Skeletal muscle satellite cell (primary cell): ENCODE data around the gene UCK2.

Experiments used
- H3K27me3 ChIP-seq: 2 replicates; pipeline ENCODE4 v1.7.0; 2013; ENCODE audit warnings: low read length; ENCODE audit not compliant: control insufficient read depth, insufficient read depth
- H3K36me3 ChIP-seq: 2 replicates; pipeline ENCODE4 v1.7.0; 2013; ENCODE audit warnings: mild to moderate bottlenecking, control low read depth, low read length; ENCODE audit not compliant: insufficient read depth
- H3K4me1 ChIP-seq: 2 replicates; pipeline ENCODE4 v1.7.0; 2013; ENCODE audit warnings: low read length; ENCODE audit not compliant: control insufficient read depth, insufficient read depth
- H3K4me2 ChIP-seq: 2 replicates; pipeline ENCODE4 v1.7.0; 2013; ENCODE audit warnings: mild to moderate bottlenecking, low read length
- H3K4me3 ChIP-seq: 2 replicates; pipeline ENCODE4 v1.7.0; 2013; ENCODE audit warnings: low read length
- H3K9ac ChIP-seq: 2 replicates; pipeline ENCODE4 v1.7.0; 2013; ENCODE audit warnings: mild to moderate bottlenecking, low read depth, low read length, moderate library complexity
- H3K9me3 ChIP-seq: replicated peaks from 2 replicates; pipeline ENCODE4 v1.7.0; 2013; ENCODE audit warnings: mild to moderate bottlenecking, control low read depth, low read length

UCK2 gene

GRCh38 chr1:165933446-165934170 is 106.2 kb downstream of the UCK2 start:
- Histone ChIP-seq H3K4me2 (no peak overlapping the region), H3K27me3 (no peaks in the 10 kb centered on the region), H3K4me3 (no peak overlapping the region), H3K9me3 (no peaks in the 10 kb centered on the region), H3K4me1 (no peaks in the 10 kb centered on the region), H3K9ac (no peak overlapping the region), H3K36me3 (no peaks in the 10 kb centered on the region)

DNA sequence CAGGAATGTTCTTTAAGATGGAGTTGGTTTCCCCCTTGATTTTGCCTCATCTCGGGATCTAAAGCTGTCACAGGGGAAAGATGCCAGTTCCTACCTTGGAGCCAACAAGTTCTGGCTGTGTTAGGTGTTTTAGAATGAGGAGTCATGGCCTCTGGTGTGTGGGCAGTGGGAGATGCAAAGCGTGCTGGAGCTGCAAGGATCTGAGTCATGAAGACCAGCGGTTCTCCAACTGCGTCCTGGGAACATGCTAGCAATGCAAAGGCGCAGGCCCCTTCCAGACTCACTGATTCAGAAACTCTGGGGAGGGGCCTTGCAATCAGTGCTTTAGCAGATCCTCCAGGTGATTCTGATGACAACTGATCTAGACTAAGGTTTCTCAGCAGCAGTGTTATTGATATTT is 109.1 kb downstream of the UCK2 start:
- Histone ChIP-seq H3K9me3 (no peaks in the 10 kb centered on the region), H3K9ac (no peak overlapping the region), H3K4me3 (no peak overlapping the region), H3K4me2 (no peak overlapping the region), H3K4me1 (no peaks in the 10 kb centered on the region), H3K27me3 (no peaks in the 10 kb centered on the region), H3K36me3 (no peaks in the 10 kb centered on the region)

DNA sequence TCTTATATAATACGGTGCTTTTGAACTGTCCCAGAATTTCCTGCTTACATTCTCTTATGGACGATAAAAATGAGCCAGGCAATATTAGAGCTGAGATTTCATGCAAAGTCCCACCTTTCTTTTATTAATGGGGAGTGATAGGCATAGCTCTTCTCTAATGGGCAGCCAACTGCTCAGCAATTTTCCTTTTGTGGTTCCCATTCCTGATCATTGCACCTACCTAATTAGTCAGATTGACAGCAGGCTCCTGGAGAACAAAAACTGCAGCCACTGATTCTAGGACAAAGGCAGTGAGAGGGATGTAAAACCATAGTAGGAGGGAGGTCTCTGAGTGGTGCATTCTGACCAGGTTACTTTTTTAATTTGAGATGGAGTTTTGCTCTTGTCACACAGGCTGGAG is 110.4 kb downstream of the UCK2 start:
- no peaks in the 10 kb centered on the region for H3K36me3 ChIP-seq
- no peaks in the 10 kb centered on the region for H3K4me1 ChIP-seq
- H3K4me3 ChIP-seq: no peak overlapping the region
- no peaks in the 10 kb centered on the region for H3K27me3 ChIP-seq
- H3K4me2 ChIP-seq: no peak overlapping the region
- H3K9ac ChIP-seq: no peak overlapping the region
- no peaks in the 10 kb centered on the region for H3K9me3 ChIP-seq

GRCh38 chr1:165938844-165939243 is 111.4 kb downstream of the UCK2 start:
- peaks cover 5% of the 10 kb centered on the region for H3K27me3 ChIP-seq
- H3K4me1 ChIP-seq: no peaks in the 10 kb centered on the region
- no peak overlapping the region for H3K4me2 ChIP-seq
- no peak overlapping the region for H3K4me3 ChIP-seq
- no peaks in the 10 kb centered on the region for H3K36me3 ChIP-seq
- H3K9me3 ChIP-seq: no peaks in the 10 kb centered on the region
- no peak overlapping the region for H3K9ac ChIP-seq

DNA sequence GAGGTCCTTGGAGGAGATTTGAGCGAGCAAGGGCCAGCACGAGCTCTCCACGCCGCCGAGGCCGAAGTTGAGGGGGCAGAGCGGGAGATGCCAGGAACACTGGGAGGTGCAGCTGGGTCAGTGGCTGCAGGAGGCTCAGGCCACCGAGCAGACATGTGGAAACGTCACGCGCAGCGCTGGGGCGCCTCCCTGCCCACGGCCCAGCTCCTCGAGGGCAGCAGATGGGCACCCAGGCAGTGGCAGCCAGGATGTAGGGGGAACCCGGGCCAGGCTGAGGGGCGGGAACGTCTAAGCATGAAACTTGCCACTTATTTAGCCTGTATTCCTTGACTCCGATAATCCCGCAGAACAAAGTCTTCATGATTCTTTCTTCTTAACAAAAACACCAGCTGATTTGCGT is 114.1 kb downstream of the UCK2 start:
- no peaks in the 10 kb centered on the region for H3K9me3 ChIP-seq
- H3K4me2 ChIP-seq: no peak overlapping the region
- H3K4me1 ChIP-seq: no peaks in the 10 kb centered on the region
- H3K4me3 ChIP-seq: no peak overlapping the region
- H3K36me3 ChIP-seq: no peaks in the 10 kb centered on the region
- H3K27me3 ChIP-seq: peaks cover 5% of the 10 kb centered on the region
- H3K9ac ChIP-seq: no peak overlapping the region

DNA sequence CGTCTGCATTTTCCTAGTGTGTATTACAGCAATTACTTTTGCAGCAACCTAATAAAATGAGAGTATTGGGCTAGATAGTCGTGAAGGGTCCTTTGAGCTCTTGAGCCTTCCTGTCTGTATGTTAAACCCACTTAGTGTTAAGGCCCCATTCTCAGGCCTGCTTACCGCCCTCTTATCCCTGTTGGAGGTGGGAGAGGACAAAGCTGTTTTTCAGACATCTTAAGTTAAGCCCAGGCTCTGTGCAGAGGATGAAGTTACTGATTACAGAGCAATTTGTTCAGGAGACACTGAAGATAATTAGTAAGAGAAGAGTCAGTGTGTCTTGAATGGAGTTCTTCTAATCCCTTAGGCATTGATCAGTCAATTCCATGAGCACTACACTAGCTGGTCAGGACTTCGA is 114.6 kb downstream of the UCK2 start:
- no peak overlapping the region for H3K4me2 ChIP-seq
- no peak overlapping the region for H3K9ac ChIP-seq
- no peaks in the 10 kb centered on the region for H3K4me1 ChIP-seq
- no peaks in the 10 kb centered on the region for H3K36me3 ChIP-seq
- no peak overlapping the region for H3K4me3 ChIP-seq
- peaks cover 5% of the 10 kb centered on the region for H3K27me3 ChIP-seq
- no peaks in the 10 kb centered on the region for H3K9me3 ChIP-seq

- no peak overlapping the region for H3K4me3 ChIP-seq
- H3K27me3 ChIP-seq: peaks cover 5% of the 10 kb centered on the region
- no peaks in the 10 kb centered on the region for H3K4me1 ChIP-seq
- H3K36me3 ChIP-seq: no peaks in the 10 kb centered on the region
- H3K4me2 ChIP-seq: no peak overlapping the region
- no peaks in the 10 kb centered on the region for H3K9me3 ChIP-seq
- H3K9ac ChIP-seq: no peak overlapping the region
These were observed 115.6 kb downstream of the UCK2 start for GRCh38 chr1:165942927-165943597.

- H3K4me2 ChIP-seq: no peak overlapping the region
- no peak overlapping the region for H3K9ac ChIP-seq
- H3K9me3 ChIP-seq: no peaks in the 10 kb centered on the region
- H3K27me3 ChIP-seq: peaks cover 5% of the 10 kb centered on the region
- no peaks in the 10 kb centered on the region for H3K4me1 ChIP-seq
- H3K4me3 ChIP-seq: no peak overlapping the region
- no peaks in the 10 kb centered on the region for H3K36me3 ChIP-seq
These were observed 118.5 kb downstream of the UCK2 start for GRCh38 chr1:165945911-165946310.

DNA sequence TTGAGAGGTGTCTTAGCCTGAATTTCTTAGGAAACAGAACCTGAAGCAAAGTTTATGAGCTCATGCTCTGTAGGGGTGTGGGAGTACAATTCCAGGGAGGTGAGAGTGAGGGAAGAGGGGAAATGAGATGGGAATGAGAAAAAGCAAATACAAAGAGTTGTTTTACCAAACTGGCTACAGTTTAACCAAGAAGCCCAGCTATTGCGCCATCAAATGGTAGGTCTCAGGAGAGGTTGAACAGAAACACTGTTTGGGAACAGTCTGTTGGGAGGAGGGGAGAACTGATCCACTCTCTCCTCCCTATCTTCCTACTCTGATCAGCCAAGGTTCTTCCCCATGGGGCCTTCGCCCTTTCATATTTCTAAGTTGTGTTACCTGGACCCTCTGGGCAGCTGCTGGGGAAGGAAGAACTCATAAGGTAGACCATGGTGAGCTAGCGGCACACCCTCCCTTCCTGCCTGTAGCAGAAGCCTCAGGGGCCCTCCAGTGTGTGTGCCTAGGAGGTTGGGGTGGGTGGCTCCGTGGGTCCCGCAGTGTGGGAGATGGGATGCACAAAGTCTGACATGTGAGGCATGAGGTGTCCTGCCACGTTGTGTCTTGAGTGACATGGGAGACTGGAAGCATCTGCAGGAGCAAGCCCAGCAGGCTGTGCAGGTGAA is 120.5 kb downstream of the UCK2 start:
- H3K4me3 ChIP-seq: no peak overlapping the region
- H3K9me3 ChIP-seq: no peaks in the 10 kb centered on the region
- H3K27me3 ChIP-seq: peaks cover 5% of the 10 kb centered on the region

DNA sequence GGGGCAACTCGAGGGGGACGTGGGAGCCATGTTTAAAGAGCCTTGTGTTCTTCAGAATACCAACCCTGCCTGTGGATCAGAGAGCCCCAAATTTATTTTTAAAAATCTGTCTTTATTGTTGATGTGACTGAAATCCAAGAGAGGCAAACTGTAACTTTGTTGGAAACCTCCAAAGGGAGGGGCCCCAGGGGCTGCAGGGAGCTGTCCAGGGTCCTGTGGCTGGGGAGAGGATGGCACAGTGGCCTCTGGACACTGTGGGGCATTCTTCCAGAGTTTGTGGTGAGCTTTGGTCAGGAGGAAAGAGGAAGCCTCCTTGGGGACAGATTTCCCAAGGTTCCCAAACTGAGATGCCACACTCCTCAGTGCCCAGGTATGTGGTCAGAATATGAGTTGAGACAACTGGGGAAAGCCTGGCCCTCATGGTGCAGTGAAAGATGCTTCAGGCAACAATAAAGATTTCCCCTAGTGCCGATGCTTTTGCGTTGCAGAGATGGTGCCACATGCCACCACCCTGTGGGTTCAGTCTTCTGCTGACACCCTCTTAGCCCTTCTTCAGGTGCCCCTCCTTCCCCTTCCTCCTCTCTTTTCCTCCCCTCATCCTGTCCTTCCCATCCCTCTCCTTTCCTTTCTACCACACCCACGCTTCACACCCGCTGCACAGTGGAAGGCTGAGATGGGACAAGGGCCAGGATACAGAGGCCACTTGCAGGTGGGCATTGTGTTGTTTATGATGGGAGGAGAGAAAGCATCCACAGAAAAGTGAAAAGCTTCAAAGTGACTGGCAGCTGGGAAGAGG is 122.1 kb downstream of the UCK2 start:
- H3K36me3 ChIP-seq: no peaks in the 10 kb centered on the region
- no peak overlapping the region for H3K4me3 ChIP-seq
- H3K4me2 ChIP-seq: no peak overlapping the region
- no peaks in the 10 kb centered on the region for H3K27me3 ChIP-seq
- no peaks in the 10 kb centered on the region for H3K4me1 ChIP-seq
- no peak overlapping the region for H3K9ac ChIP-seq
- H3K9me3 ChIP-seq: no peaks in the 10 kb centered on the region

More for the DNA sequence above, 120.5 kb downstream of the UCK2 start:
- Histone ChIP-seq H3K36me3 (no peaks in the 10 kb centered on the region), H3K9ac (no peak overlapping the region), H3K4me1 (no peaks in the 10 kb centered on the region), H3K4me2 (no peak overlapping the region)

DNA sequence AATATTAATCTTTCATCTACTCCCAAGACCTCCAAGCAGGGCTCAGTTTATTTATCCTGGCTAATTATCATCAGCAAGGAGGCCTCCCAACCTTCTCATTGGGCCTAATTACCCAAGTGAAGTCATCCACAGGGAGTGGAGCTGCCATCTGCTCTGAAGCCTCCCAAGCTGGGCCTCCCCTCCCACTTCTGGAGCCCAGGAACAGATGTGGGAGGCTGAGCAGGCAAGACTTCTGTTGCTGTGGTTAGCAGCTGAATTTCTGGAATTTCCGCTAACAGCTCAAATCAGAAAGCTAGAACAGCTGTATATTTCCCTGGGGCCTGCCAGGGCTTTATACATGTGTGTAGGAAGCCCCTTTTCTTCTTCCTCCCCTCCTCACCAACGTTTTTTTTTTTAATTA is 127.5 kb downstream of the UCK2 start:
- no peaks in the 10 kb centered on the region for H3K36me3 ChIP-seq
- peaks cover 4% of the 10 kb centered on the region for H3K4me1 ChIP-seq
- no peak overlapping the region for H3K4me3 ChIP-seq
- H3K4me2 ChIP-seq: no peak overlapping the region
- no peaks in the 10 kb centered on the region for H3K27me3 ChIP-seq
- H3K9me3 ChIP-seq: no peaks in the 10 kb centered on the region
- H3K9ac ChIP-seq: no peak overlapping the region
